ENCODE measurements around the gene OR2A14.
A peak's percentile ranks its signal among the peaks of the same experiment; 100 is the strongest.
"Not testable (repeated sequence)": the region's sequence is repeated elsewhere in the genome, so short reads cannot be mapped to it uniquely, and the experiment has no call there.

The OR2A14 gene

DNA sequence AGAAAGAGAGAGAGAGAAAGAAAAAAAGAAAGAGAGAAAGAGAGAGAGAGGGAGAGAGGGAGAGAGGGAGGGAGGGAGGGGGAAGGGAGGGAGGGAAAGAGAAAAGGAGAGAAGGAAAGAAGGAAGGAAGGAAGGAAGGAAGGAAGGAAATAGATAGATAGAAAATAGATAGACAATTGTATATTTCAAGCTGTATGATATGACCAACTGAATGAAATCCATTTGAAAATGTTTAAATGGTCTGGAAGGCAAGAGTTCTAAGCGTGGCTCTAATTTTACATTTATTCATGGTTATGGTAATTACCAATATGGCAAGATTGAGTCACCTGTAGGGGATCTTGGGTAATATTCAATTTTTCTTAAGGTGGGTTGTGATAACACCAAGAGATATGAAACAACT, 35.9 kb downstream of the OR2A14 start:
- no peak for DNase-seq (ENCODE audit: low spot score)

GRCh38 chr7:144164784-144165183, 41.8 kb downstream of the OR2A14 start:
- no peak for DNase-seq (ENCODE audit: low spot score)

DNA sequence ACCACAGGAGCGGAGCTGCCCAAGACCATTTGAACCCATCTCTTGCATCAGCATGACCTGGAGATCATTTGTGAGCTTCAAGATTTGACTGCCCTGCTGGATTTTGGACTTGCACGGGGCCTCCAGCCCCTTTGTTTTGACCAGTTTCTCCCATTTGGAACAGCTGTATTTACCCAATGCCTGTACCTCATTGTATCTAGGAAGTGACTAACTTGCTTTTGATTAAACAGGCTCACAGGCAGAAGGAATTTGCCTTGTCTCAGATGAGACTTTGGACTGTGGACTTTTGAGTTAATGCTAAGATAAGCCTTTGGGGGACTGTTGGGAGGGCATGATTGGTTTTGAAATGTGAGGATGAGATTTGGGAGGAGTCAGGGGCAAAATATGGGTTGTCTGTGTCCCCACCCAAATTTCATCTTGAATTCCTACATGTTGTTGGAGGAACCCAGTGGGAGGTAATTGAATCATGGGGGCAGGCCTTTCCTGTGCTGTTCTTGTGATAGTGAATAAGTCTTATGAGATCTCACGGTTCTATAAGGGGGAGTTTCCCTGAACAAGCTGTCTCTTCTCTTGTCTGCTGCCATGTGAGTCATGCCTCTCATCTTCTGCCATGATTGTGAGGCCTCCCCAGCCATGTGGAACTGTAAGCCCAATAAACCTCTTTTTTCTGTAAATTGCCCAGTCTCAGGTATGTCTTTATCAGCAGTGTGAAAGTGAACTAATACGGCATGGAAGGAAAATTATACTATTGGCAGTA, 48.8 kb downstream of the OR2A14 start:
- not testable (repeated sequence) for DNase-seq (ENCODE audit: low spot score)

DNA sequence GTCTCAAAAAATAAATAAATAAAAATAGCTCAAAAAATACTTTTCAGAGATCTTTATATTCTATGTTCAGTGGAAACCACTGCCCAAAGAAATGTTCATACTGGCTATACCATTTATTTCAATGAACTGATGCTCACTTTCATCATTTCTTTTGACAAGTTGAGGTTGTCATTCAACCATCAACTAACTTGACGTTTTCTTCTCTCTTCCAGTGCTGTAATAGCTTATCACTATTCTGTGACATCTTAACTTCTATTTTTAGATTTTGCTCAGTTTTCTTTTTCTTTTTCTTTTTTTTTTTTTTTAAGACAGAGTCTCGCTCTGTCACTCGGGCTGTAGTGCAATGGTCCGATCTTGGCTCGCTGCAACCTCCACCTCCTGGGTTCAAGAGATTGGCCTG, 51.6 kb downstream of the OR2A14 start:
- no peak for DNase-seq (ENCODE audit: low spot score)

DNA sequence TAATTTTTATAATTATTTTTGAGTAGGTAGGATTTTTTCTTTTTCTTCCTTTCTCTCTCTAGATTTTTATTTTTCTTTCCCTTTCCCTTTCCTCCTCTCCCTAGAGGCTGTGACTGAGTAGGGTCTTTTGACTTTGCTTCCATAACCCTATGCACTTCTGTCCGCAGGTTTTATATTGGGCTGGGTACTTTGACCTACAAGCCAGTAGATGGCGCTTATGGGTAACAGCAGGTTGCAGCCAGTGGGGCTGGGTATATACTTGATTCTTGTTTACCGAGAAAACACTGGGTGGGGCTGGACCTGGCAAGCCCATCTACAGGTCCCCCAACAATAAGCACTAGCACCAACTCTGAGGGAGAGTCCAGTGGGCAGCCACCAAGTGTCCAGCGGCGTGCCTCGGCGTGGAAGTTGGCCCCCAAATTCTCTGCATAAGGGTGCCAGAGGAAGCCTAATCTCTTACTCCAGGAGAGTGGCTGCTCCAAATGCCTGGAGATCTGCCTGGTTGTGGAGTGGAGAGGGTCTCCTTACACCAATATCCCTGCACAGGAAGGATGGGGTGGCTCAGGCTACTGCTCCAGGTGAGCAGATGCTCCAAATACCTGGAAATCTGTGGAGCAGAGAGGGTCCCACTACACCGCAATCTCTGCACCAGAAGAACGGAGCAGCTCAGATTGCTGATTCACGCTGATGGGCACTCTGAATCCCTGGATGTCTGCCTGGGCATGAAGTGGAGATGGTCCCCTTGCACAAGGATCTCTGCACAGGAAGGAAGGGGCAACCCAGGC, 55.6 kb downstream of the OR2A14 start:
- peak; percentile 45 for DNase-seq (ENCODE audit: low spot score)

- DNase-seq (ENCODE audit: low spot score): not testable (repeated sequence)
These were observed 56.1 kb downstream of the OR2A14 start for GRCh38 chr7:144179165-144179479.

Measured in activated CD4-positive, alpha-beta T cell treated with anti-CD3 and anti-CD28 coated beads, Interleukin-2, Interleukin-4, amounts not matched to agents 100 ng/mL and 50 ng/mL, durations not matched to agents 16 hours and 8 hours (primary cell).